SK-N-DZ (cell line): ENCODE results near the gene BMP8A.

ENCODE experiments used
- DNase-seq: peaks from one replicate; pipeline ENCODE4 v3.0.0-alpha.2; 2015; ENCODE audit warnings: low spot score
- small RNA-seq, 2 experiments: library from RNA; depleted of rRNA; stranded (forward); fragments of <200 nt; gene quantifications; one replicate each; pipeline ENCODE3, GENCODE V24; 2014

BMP8A gene

GRCh38 chr1:39570477-39571177 is 79.2 kb downstream of the BMP8A start:
- DNase-seq, result no peak

DNA sequence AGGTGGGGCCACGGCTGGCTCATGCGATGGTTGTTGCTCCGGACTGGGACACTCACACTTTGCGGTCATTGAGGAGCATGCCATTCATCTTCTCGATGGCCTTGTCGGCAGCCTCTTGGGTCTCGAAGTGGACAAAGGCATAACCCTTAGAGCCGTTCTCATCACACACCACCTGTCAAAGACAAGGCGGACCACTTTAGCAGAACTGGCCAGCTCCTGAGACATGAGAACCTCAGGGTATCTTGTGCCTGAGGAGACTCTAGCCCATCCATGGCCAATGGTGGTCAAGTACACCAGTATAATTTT is 79.7 kb downstream of the BMP8A start:
- no peak for DNase-seq

DNA sequence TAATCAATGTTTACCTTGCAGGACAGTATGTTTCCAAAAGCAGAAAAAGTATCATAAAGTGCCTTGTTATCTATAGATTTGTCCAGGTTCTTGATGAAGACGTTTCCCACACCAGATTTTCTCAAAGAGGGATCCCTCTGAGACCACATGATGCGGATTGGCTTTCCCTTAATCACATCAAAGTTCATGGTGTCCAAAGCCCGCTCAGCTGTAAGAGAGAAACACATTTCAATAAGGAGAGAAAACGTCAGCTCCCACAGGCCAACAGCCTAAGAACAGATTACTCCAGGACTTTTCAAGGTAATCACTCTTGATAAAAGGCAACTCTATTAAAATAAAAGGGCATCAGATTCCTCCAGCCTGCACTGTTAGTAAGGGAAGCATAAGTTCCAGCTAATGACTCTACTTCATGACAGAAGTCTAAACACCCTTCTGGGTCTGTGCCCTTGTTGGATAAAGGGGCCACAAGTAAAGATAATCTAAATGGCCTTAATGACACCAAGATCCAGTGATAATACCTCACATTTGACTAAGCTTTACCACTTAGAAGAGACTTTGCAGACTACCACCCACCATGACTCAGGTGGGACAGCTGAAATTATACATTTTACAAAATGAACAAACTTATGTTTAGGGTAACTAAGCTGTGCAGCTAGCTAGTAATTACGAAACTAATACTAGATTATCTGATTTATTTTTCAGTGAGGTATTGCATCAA is 81.1 kb downstream of the BMP8A start:
- DNase-seq, result no peak

DNA sequence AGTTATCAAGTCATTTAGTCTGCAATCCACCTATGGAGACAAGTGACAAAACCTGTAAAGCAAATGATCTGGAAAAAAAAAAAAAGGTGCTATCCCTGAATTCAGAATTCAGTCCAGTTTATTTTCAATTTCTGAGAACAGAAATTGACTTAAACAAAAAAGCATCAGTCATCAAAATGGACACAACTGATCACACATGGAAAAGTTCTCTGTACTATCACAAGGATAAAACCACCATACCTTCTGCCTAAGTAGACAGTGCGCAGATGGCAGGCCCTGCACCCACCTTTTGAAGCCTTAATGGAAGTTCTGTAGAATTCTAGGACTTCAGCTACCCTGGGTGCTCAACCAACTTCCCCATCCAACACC is 81.6 kb downstream of the BMP8A start:
- DNase-seq, result no peak

- no peak for DNase-seq
Observed at GRCh38 chr1:39573736-39574624, 82.5 kb downstream of the BMP8A start.

- DNase-seq, result no peak
Observed at GRCh38 chr1:39574646-39575045, 83.2 kb downstream of the BMP8A start.

Small RNA genes lying within 50 kb of the gene (small RNA-seq; reads per million reads assigned to genes)
- gene SNORA55, result 0.49 to 3.8 reads per million in 2 experiments
